GM12878 (cell line): ENCODE measurements around the gene TMEM132D. TPM values are rescaled to one million over a fixed set of nuclear protein-coding genes. Genes with fewer than 3 reads are reported as not detected.

Experiments used
- ATAC-seq: fragments of 200-7000 bp; cut with Tn5 transposase; 3 replicates; pipeline ENCODE4 v1.9.1; 2020; ENCODE audit warnings: mild to moderate bottlenecking, moderate library complexity
- BruUV-seq: library from RNA; stranded (reverse); fragments of 400-500 nt; replicated peaks from 2 replicates; lab custom pipeline; 2021; lab: Mats Ljungman, UMichigan
- CTCF ChIA-PET: fragments of 300-600 bp; sonication (Branson Sonifier 250); formaldehyde crosslinking; extraction: SDS; loops from one replicate; lab custom pipeline; 2021; ENCODE audit warnings: inconsistent platforms; lab: Yijun Ruan, JAX
- POLR2A ChIA-PET: fragments of 350-600 bp; formaldehyde crosslinking; extraction: SDS; loops from one replicate; lab custom pipeline; 2021; ENCODE audit warnings: inconsistent platforms; lab: Charles Lee
- RAD21 ChIA-PET: fragments of 300-600 bp; sonication (Branson Sonifier 250); formaldehyde crosslinking; loops from one replicate; lab custom pipeline; 2023; ENCODE audit warnings: antibody characterized with exemption; ENCODE audit not compliant: unreplicated experiment; lab: Charles Lee
- SMC1A ChIA-PET: fragments of 300-600 bp; sonication (Branson Sonifier 250); formaldehyde crosslinking; loops from one replicate; lab custom pipeline; 2023; ENCODE audit not compliant: unreplicated experiment, uncharacterized antibody; lab: Charles Lee
- DNase-seq: peaks from one replicate; pipeline ENCODE4 v3.0.0-alpha.2; 2011; ENCODE audit warnings: low read depth, low spot score
- FAIRE-seq: peaks from 3 replicates; lab custom pipeline; 2011; peaks lifted over from hg19 to GRCh38; lab: Jason Lieb, UNC
- H2AFZ ChIP-seq: 2 replicates; pipeline ENCODE4 v1.6.0; 2011; ENCODE audit warnings: low read depth, low read length, control low read depth; ENCODE audit not compliant: control insufficient read depth
- H3K27ac ChIP-seq: 2 replicates; pipeline ENCODE4 v1.5.1; 2011; ENCODE audit warnings: control low read depth; ENCODE audit not compliant: control insufficient read depth, insufficient read depth
- H3K27me3 ChIP-seq, 2 experiments: replicated peaks in 1 of 2; 2 replicates each; pipeline versions ENCODE4 v1.6.0 to v1.6.1; 2011; ENCODE audit warnings: low read length in 1 of 2; ENCODE audit not compliant: control insufficient read depth in 2 of 2, insufficient read depth in 2 of 2
- H3K36me3 ChIP-seq, 2 experiments: 2 replicates each; pipeline ENCODE4 v1.5.1; 2011; ENCODE audit warnings: low read length in 1 of 2; ENCODE audit not compliant: control insufficient read depth in 2 of 2, insufficient read depth in 2 of 2
- H3K4me1 ChIP-seq: 2 replicates; pipeline ENCODE4 v1.6.1; 2011; ENCODE audit warnings: mild to moderate bottlenecking, low read length, moderate library complexity, mixed read lengths; ENCODE audit not compliant: control insufficient read depth, insufficient read depth
- H3K4me2 ChIP-seq: 2 replicates; pipeline ENCODE4 v1.6.0; 2011; ENCODE audit warnings: control low read depth; ENCODE audit not compliant: control insufficient read depth, insufficient read depth
- H3K4me3 ChIP-seq: fragments of 200-600 bp; sonication (generic); 2 replicates; pipeline ENCODE4 v1.5.1; 2016
- H3K79me2 ChIP-seq: 2 replicates; pipeline ENCODE4 v1.6.0; 2011; ENCODE audit warnings: low read length; ENCODE audit not compliant: control insufficient read depth, insufficient read depth
- H3K9ac ChIP-seq: 2 replicates; pipeline ENCODE4 v1.8.0; 2011; ENCODE audit warnings: low read length, control low read depth, mixed read lengths; ENCODE audit not compliant: control insufficient read depth, insufficient read depth
- H3K9me3 ChIP-seq: replicated peaks from 3 replicates; pipeline ENCODE4 v1.5.1; 2011; ENCODE audit warnings: mild to moderate bottlenecking, low read length; ENCODE audit not compliant: control insufficient read depth, insufficient read depth
- H4K20me1 ChIP-seq: 2 replicates; pipeline ENCODE4 v1.6.0; 2011; ENCODE audit not compliant: control insufficient read depth, insufficient read depth
- NRF1 ChIP-seq: conservative IDR thresholded peaks from 2 replicates; pipeline ENCODE4 v1.6.1; 2011; ENCODE audit warnings: mild to moderate bottlenecking, low read depth, low read length, improper control_type of control experiment
- WGBS: methylation state at CpG from one replicate; pipeline ENCODE4 v1.1.6; 2016; ENCODE audit warnings: low lambda C conversion rate; ENCODE audit not compliant: insufficient replicate concordance, insufficient coverage; ENCODE audit errors: missing lambda C conversion rate; 5-methylcytosine and 5-hydroxymethylcytosine counted together
- in situ Hi-C: fragments of 300-500 bp; cut with MboI; formaldehyde crosslinking; loops from 9 replicates; pipeline ENCODE4 v1.14.3; 2018; ENCODE audit warnings: mixed read lengths
- intact Hi-C: fragments of 100-400 bp; cut with micrococcal nuclease; formaldehyde crosslinking; loops from one replicate; pipeline ENCODE4 v1.14.2; 2022; ENCODE audit not compliant: unreplicated experiment
- polyA plus RNA-seq, 11 experiments: library from polyadenylated mRNA; depleted of rRNA in 4 of 11; unstranded in 6 of 11; stranded (reverse) in 5 of 11; fragments of >200 nt; fragmentation: Nextera tagmentation in 4 of 11; fragmentation: Illumina TruSeq in 1 of 11; extraction: Ambion mirVana in 4 of 11; extraction: Trizol in 1 of 11; gene quantifications; 1 replicate in 1 of 11; 2 replicates in 10 of 11; pipeline versions ENCODE4 v1.2.1 to v1.2.3, GENCODE V29; 2011 to 2016; ENCODE audit warnings: inconsistent platforms in 2 of 11, missing spikeins in 2 of 11, low read depth in 1 of 11
- total RNA-seq, 4 experiments: library from RNA; depleted of rRNA in 3 of 4; stranded (reverse); fragments of >200 nt in 3 of 4; fragmentation: Illumina TruSeq in 1 of 4; extraction: Trizol in 1 of 4; gene quantifications; 2 replicates each; pipeline versions ENCODE4 v1.2.1 to v1.2.3, GENCODE V29; 2013 to 2021
- TF ChIP-seq, protein P1 (sequence below): fragments of 450-650 bp; IDR thresholded peaks from 2 replicates; pipeline ENCODE4 v1.6.1; 2017; ENCODE audit warnings: mild to moderate bottlenecking, moderate library complexity

Gene TMEM132D
- total and polyA plus RNA-seq, 10 of the 15 experiments (the other 5 are each of a cell fraction or from before 2014, with no cell fraction given) = under 0.01 to 0.12 (median 0.02) TPM; not detected in 3

DNA sequence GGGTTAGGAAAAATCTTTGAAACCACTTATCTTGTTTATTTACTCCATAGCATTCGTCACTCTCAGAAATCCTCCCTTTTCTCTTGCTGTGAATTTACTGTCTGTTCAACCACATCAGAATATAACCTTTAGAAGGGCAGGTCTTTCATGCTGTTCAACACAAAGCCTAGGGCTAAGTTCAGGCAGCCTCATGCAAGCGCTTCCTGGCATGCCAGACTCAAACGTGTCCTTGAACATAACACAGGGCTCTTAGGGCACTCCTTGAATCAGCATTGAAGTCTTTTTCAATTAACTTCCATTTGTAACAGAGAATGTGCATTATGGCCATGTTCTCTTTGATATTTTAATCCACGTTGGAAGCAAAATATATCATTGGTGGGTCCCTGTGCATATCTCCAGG, 672.8 kb downstream of the TMEM132D start (continued):
- TF ChIP-seq, protein P1, sequence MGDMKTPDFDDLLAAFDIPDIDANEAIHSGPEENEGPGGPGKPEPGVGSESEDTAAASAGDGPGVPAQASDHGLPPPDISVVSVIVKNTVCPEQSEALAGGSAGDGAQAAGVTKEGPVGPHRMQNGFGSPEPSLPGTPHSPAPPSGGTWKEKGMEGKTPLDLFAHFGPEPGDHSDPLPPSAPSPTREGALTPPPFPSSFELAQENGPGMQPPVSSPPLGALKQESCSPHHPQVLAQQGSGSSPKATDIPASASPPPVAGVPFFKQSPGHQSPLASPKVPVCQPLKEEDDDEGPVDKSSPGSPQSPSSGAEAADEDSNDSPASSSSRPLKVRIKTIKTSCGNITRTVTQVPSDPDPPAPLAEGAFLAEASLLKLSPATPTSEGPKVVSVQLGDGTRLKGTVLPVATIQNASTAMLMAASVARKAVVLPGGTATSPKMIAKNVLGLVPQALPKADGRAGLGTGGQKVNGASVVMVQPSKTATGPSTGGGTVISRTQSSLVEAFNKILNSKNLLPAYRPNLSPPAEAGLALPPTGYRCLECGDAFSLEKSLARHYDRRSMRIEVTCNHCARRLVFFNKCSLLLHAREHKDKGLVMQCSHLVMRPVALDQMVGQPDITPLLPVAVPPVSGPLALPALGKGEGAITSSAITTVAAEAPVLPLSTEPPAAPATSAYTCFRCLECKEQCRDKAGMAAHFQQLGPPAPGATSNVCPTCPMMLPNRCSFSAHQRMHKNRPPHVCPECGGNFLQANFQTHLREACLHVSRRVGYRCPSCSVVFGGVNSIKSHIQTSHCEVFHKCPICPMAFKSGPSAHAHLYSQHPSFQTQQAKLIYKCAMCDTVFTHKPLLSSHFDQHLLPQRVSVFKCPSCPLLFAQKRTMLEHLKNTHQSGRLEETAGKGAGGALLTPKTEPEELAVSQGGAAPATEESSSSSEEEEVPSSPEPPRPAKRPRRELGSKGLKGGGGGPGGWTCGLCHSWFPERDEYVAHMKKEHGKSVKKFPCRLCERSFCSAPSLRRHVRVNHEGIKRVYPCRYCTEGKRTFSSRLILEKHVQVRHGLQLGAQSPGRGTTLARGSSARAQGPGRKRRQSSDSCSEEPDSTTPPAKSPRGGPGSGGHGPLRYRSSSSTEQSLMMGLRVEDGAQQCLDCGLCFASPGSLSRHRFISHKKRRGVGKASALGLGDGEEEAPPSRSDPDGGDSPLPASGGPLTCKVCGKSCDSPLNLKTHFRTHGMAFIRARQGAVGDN = no peak

DNA sequence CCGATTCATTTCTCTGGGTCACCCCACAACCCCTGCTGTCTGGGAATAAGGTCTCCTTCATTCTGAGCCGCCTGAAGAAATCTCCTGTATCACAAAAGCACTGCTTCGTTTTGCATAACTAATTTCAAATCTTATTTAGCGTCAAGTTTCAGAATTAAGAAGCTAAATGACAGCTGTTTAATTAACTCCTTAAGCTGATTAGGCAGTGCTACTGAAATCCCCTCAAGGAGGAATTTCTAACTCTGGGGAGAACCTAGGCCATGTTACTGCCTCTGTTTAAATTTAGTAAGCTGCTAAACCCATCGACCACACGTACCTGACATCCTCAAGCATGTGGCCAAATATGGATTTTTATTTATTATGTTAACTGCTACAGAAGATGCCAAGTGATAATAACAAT, 677.0 kb downstream of the TMEM132D start:
- H3K36me3 ChIP-seq = no peaks in the 10 kb centered on the region
- FAIRE-seq (no peak), DNase-seq (no peak), ATAC-seq (no peak)
- H3K79me2 ChIP-seq = no peaks in the 10 kb centered on the region
- RAD21 ChIA-PET = no interaction called here
- no peak for TF ChIP-seq NRF1
- BruUV-seq = no TSS peak
- H3K9me3 ChIP-seq = no peaks in the 10 kb centered on the region
- SMC1A ChIA-PET = no interaction called here
- H3K4me2 ChIP-seq = no peak overlapping the region
- POLR2A ChIA-PET = no interaction called here
- no peaks in the 10 kb centered on the region for H4K20me1 ChIP-seq
- H2AFZ ChIP-seq = no peak overlapping the region
- no peaks in the 10 kb centered on the region for H3K27me3 ChIP-seq
- no peak overlapping the region for H3K9ac ChIP-seq
- in situ Hi-C loops = no loop called here
- no peak overlapping the region for H3K4me3 ChIP-seq
- intact Hi-C loops = no loop called here
- no peaks in the 10 kb centered on the region for H3K4me1 ChIP-seq
- 23% methylated on average over 6 of the region's 6 CpGs for WGBS
- CTCF ChIA-PET = no interaction called here
- H3K27ac ChIP-seq = no peak overlapping the region
